SK-N-MC (cell line): Measurements from ENCODE around the gene TMEM109.

ENCODE experiments used
- EZH2 ChIP-seq: fragments of 200-600 bp; sonication (generic); IDR thresholded peaks from one replicate; pipeline ENCODE4 v1.6.1; 2017; ENCODE audit warnings: antibody characterized with exemption
- POLR2AphosphoS5 ChIP-seq: IDR thresholded peaks from 2 replicates; pipeline ENCODE4 v1.6.1; 2012; ENCODE audit warnings: mild to moderate bottlenecking, low read depth, low read length, borderline replicate concordance

DNA sequence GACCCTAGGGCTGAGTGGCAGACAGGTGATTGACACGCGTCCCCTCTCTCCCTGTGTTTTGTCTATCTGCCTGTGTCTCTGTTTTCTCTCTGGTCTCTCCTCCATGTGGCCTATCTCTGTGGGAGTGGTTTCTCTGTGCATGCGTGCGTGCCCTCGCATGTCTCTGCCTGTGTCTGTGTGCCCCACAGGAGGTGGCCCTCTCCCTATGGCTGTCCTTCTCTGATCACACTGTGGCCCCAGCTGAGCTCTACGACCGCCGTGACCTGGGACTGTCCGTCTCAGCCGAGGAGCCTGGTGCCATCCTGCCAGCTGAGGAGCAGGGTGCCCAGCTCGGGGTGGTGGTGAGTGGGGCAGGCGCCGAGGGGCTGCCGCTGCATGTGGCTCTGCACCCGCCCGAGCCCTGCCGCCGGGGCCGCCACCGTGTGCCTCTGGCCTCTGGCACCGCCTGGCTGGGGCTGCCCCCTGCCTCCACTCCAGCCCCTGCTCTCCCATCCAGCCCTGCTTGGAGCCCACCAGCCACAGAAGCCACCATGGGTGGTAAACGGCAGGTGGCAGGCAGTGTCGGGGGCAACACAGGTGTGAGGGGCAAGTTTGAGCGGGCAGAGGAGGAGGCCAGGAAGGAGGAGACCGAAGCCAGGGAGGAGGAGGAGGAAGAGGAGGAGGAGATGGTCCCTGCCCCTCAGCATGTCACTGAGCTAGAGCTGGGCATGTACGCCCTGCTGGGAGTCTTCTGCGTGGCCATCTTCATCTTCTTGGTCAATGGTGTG lies 21.9 kb downstream of the TMEM109 start:
- TF ChIP-seq EZH2 (no peak), POLR2AphosphoS5 (no peak)
